Measurements from ENCODE around the gene MARCHF9. TPM values are rescaled to one million over a fixed set of nuclear protein-coding genes. Genes with fewer than 3 reads are reported as not detected.
"Not testable (repeated sequence)": the region's sequence is repeated elsewhere in the genome, so short reads cannot be mapped to it uniquely, and the experiment has no call there.

MARCHF9 gene
- polyA plus RNA-seq, 1 donor: 20.0 TPM

DNA sequence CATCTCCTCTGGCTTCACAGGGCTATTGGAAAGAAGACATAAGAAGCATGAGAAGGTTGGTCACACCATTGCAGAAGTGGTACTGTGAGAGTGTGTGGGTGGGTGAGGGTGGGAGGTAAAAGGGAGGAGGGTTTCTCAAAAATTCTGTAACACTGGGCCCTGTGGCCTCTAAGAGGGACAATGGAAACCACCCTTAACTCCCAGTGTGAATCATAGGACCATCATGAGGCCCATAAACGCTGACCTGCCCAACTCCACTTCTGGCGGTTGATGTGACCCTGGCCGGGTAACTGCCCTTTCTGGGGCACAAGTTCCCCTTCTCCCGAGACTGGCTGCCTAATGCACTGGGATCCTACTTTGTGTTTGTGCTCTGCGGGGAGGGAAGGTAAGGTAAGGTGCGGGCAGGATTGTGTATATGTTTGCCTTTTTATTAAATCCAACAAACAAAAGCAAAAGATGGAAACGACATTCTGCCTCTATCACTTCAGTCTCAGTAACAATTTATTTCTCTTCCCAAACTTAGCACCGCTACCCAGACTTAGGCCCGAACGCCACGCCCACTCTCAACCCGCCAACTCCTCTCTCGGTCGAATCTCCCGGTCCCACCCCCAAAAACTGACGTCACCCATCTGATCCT lies 16.5 kb downstream of the MARCHF9 start:
- peak; percentile 91 for DNase-seq

DNA sequence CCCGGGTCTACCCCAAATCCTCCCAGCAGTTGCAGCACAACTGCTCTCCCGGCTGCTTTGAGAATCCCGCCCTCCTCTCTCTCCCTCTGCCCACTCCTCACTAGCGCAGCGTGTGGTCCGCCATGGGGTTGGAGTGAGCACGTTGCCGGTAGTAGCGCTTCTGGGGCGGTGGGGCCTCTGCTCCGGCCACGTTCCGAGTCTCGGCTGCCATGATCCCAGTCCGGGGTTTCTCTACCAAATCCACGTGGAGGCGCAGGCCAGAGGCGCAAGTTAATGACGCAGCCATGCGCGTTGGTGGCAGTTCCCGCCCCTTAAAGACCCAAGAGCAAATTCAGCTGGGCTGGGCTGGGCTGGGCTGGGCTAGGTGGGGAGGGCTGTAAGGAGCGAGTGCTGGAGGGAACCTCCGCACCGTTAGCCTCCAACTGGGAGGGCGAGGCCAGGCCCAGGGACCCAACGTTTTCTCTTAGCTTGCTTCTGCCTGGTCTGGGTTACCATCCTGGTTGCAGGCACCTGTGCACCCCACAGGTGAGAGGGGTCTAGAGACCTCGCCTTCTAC lies 17.0 kb downstream of the MARCHF9 start, which contains the start of gene METTL1:
Gene METTL1, minus strand, starts transcription at position 233 of the 556 bp plus-strand sequence. Its CDS starts 22 bp downstream, at position 211.
- DNase-seq: peak; percentile 96

GRCh38 chr12:57772429-57773322 lies 17.8 kb downstream of the MARCHF9 start, which contains the start of gene EEF1AKMT3:
TSS of gene EEF1AKMT3 (plus strand) at chr12:57772614. CDS start at chr12:57772725, 111 bp downstream.
- no peak for DNase-seq

GRCh38 chr12:57774634-57775033 lies 19.7 kb downstream of the MARCHF9 start:
- DNase-seq: not testable (repeated sequence)

- no peak for DNase-seq
Measured at GRCh38 chr12:57775044-57775443, 20.1 kb downstream of the MARCHF9 start.

DNA sequence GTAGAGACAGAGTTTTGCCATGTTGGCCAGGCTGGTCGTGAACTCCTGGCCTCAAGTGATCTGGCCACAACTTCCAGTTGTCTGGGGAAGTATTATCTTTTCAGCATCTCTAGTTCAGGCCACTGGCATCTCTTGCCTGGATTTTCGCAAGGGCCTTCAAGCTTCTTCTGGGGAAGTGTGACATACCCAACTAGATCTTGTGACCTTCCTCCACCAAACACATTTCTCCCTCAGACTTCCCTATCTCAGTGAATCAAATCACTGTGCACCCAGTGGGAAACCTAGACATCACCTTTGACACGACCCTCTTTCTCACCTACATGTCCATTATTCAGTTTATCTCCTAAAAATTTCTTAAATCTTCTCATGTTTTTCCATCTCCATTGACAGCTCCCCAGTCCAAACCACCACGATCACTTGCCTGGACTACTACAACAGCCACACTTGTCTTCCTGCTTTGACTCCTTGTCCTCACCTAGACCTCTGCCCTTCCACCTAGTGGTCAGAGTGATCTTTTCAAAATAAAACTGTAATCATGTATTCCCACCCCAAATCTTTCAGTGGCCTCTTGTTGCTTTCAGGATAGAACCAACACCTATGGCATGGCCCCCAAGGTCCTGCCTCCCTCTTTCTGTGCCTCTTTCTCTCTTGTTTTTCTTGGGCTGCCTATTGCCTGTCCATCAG lies 20.8 kb downstream of the MARCHF9 start:
- no peak for DNase-seq

DNA sequence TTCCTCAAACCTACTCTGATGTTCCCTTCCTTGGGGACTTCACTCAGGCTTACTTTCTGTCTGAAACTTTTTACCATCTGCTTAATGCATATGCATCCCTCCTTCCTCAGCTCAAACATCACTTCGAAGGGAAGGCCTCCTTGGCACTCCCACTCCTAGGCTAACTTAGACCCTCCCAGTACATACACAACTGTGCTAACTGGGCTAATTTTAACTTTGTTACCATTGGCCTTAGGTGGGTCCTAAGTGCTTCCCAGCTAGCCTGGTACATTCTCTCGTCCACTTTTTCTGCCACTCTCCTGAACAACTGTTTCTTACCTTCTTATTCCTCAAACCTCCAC lies 21.3 kb downstream of the MARCHF9 start:
- DNase-seq: no peak

GRCh38 chr12:57777367-57777766 lies 22.5 kb downstream of the MARCHF9 start:
- DNase-seq: no peak

GRCh38 chr12:57777911-57778310 lies 23.0 kb downstream of the MARCHF9 start:
- no peak for DNase-seq

- DNase-seq: no peak
Measured at GRCh38 chr12:57779736-57780135, 24.8 kb downstream of the MARCHF9 start.

DNA sequence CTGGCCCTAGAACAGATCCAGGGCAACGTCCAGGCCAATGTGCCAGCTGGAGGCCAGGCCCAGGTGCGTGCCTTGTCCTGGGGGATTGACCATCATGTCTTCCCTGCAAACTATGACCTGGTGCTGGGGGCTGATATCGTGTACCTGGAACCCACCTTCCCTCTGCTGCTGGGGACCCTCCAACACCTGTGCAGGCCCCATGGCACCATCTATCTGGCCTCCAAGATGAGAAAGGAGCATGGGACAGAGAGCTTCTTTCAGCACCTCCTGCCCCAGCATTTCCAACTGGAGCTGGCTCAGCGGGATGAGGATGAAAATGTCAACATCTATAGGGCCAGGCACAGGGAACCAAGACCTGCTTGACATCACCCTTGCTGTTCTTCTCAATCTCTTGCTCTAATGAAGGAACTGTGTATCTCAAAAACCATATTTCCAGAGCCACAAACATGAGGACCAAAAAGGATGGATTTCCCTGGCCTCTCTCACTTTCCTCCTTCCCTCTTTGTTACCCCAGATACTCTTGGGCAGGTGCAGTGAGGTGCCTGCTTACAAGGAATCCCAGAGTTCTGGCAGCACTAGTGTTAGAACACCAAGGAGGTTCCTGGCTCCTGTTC lies 25.5 kb downstream of the MARCHF9 start:
- DNase-seq: no peak

DNA sequence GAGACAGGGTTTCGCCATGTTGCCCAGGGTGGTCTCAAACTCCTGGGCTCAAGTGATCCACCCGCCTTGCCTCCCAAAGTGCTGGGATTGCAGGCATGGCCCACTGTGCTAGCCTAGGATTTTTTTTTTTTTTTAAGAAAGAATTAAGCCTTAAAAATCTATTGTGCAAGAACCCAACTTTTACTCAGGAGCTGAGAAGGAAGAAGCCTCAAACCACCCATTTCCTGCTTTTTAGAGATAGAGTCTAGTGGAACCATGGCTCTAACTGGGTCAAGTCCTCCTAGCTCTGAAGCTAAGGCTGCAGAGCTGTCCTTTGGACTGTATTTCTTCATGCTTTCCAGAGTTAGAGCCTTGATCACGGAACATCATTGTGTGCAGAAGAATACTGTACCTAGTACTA lies 26.3 kb downstream of the MARCHF9 start:
- DNase-seq: no peak

- DNase-seq: no peak
Measured at GRCh38 chr12:57781801-57782200, 26.9 kb downstream of the MARCHF9 start.

- DNase-seq: no peak
Measured at GRCh38 chr12:57782243-57782607, 27.3 kb downstream of the MARCHF9 start.

- DNase-seq: peak; percentile 97
Measured at GRCh38 chr12:57782608-57783465, 27.9 kb downstream of the MARCHF9 start, which contains the start of gene TSFM. TSS of gene TSFM (plus strand) at chr12:57782787. CDS start at chr12:57782802, 15 bp downstream.

DNA sequence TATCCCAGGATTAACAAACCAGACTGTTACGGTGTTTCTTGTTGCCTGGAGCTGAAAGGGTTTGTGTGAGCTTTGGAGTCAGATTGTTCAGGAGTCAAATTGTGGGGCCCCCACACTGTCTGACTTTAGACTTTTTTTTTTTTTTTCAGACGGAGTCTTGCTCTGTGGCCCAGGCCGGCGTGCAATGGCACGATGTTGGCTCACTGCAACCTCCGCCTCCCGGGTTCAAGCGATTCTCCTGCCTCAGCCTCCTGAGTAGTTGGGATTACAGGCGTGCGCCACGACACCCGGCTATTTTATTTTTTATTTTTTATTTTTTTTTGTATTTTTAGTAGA lies 28.5 kb downstream of the MARCHF9 start:
- DNase-seq: no peak

DNA sequence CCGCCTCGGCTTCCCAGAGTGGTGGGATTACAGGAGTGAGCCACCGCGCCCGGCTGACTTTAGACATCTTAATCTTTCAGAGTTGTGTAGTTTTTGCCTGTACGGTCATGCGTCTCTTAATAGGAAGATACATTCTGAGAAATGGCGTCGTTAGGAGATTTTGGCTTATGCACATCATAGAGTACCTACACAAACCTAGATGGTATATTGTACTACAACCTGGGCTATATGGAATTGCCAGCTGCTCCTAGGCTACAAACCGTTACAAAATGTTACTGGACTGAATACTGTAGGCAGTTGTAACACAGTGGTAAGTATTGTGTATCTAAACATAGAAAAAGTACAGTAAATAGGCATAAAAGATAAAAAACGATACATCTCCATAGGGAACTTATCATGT lies 29.0 kb downstream of the MARCHF9 start:
- no peak for DNase-seq

DNA sequence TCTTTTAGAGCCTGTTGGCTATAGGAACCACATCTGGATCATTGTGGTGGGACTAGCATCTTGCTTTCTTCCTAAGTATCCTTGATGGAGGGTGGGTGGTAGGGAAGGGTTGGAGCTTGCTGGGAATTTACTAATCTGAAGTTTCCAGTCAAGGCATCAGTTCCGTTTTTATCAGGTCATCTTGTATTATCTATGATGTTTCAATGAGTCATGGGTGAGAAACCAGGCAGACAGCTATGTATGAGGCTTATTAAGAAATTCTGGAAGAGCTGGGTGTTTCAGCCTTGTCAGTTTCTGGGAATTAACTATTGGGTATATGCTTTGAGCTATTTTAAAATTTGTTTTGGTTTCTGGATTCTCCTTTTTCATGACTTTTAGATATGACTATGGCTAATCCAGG lies 39.0 kb downstream of the MARCHF9 start:
- no peak for DNase-seq

DNA sequence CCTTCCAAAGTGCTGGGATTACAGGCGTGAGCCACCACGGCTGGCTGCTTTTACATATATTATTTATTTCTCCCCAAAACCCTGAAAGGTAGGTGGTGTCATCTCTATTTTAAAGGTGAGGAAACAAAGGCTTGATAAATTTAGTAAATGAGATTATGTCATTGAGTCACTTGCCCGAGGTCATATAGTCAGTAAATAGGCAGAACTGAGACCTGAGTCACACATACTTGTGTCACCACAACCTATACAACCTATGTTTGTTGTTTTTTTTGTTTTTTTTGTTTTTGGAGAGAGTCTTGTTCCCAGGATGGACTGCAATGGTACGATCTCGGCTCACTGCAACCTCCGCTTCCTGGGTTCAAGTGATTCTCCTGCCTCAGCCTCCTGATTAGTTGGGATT lies 40.5 kb downstream of the MARCHF9 start:
- no peak for DNase-seq

DNA sequence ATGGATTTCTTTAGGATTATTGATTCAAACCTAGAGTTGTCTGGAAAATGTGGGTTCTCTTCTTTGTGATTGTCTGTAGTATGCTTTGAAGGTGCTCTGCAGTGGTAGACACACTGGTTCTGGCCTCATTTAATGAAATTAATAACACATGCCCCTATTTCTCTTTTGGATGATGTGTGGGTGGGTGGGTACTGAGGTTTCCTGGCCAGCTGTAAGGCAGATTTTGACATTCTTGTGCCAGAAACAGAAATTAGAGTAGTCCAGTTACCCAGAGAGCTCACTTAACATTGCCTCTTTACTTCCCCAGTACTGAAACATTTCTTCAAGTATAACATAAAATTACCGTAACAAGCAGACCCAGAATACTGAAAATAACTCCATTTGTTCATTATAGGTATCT lies 42.1 kb downstream of the MARCHF9 start:
- no peak for DNase-seq

DNA sequence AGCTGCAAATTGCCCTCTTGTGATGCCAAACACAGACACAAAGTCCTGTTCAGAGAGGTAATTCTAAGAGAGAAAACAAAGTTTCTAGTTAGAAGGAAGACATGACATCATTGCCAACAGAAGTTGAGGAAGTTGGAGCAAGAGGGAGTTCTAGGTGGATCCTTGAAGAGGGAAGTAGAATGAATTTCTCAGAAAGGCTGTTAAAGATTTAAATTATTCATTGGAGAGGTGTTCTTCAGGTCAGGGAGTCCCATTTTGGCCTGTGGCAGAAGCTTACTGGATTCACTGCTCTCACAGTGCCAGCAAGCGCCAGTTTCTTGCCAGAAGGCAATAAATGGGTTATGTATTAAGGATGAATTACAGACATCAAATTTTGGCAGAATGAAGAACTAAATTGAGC lies 43.0 kb downstream of the MARCHF9 start:
- no peak for DNase-seq
